ENCODE data around the gene EVX2.
A peak's percentile ranks its signal among the peaks of the same experiment; 100 is the strongest.

EVX2 gene

GRCh38 chr2:176121190-176122051 is 37.7 kb upstream of the EVX2 start:
- peaks cover 57% of the 10 kb centered on the region for H3K27me3 ChIP-seq (ENCODE audit: insufficient read depth, low read length)
- H2AFZ ChIP-seq (ENCODE audit: low read length, unreplicated experiment): peak overlapping the region; percentile 94
- no peaks in the 10 kb centered on the region for H3K4me1 ChIP-seq (ENCODE audit: control insufficient read depth, insufficient read depth, low read length, unreplicated experiment)
- no peaks in the 10 kb centered on the region for H3K79me2 ChIP-seq (ENCODE audit: control insufficient read depth, insufficient read depth, low read length, unreplicated experiment)
- H3K36me3 ChIP-seq (ENCODE audit: insufficient read depth, low read length): no peaks in the 10 kb centered on the region
- H3K27ac ChIP-seq (ENCODE audit: low read depth, low read length): no peak overlapping the region
- peak overlapping the region; percentile 92 for H3K4me3 ChIP-seq (ENCODE audit: low read depth, low read length)

- H3K27me3 ChIP-seq (ENCODE audit: insufficient read depth, low read length): peaks cover 66% of the 10 kb centered on the region
- no peak overlapping the region for H2AFZ ChIP-seq (ENCODE audit: low read length, unreplicated experiment)
- no peaks in the 10 kb centered on the region for H3K79me2 ChIP-seq (ENCODE audit: control insufficient read depth, insufficient read depth, low read length, unreplicated experiment)
- H3K27ac ChIP-seq (ENCODE audit: low read depth, low read length): no peak overlapping the region
- no peak overlapping the region for H3K4me3 ChIP-seq (ENCODE audit: low read depth, low read length)
- no peaks in the 10 kb centered on the region for H3K4me1 ChIP-seq (ENCODE audit: control insufficient read depth, insufficient read depth, low read length, unreplicated experiment)
- no peaks in the 10 kb centered on the region for H3K36me3 ChIP-seq (ENCODE audit: insufficient read depth, low read length)
These were observed 36.8 kb upstream of the EVX2 start for GRCh38 chr2:176120364-176121189.

GRCh38 chr2:176118601-176119339 is 35.0 kb upstream of the EVX2 start:
- H3K4me1 ChIP-seq (ENCODE audit: control insufficient read depth, insufficient read depth, low read length, unreplicated experiment): no peaks in the 10 kb centered on the region
- H2AFZ ChIP-seq (ENCODE audit: low read length, unreplicated experiment): no peak overlapping the region
- H3K4me3 ChIP-seq (ENCODE audit: low read depth, low read length): peak overlapping the region; percentile 52
- no peaks in the 10 kb centered on the region for H3K79me2 ChIP-seq (ENCODE audit: control insufficient read depth, insufficient read depth, low read length, unreplicated experiment)
- H3K27ac ChIP-seq (ENCODE audit: low read depth, low read length): no peak overlapping the region
- H3K27me3 ChIP-seq (ENCODE audit: insufficient read depth, low read length): peaks cover 84% of the 10 kb centered on the region
- no peaks in the 10 kb centered on the region for H3K36me3 ChIP-seq (ENCODE audit: insufficient read depth, low read length)

GRCh38 chr2:176117823-176118371 is 34.1 kb upstream of the EVX2 start:
- Histone ChIP-seq H3K36me3 (ENCODE audit: insufficient read depth, low read length) (no peaks in the 10 kb centered on the region), H3K79me2 (ENCODE audit: control insufficient read depth, insufficient read depth, low read length, unreplicated experiment) (no peaks in the 10 kb centered on the region), H3K27me3 (ENCODE audit: insufficient read depth, low read length) (peaks cover 93% of the 10 kb centered on the region), H3K4me3 (ENCODE audit: low read depth, low read length) (peak overlapping the region; percentile 6; the same call in 1 of the 2 replicates), H3K4me1 (ENCODE audit: control insufficient read depth, insufficient read depth, low read length, unreplicated experiment) (no peaks in the 10 kb centered on the region), H2AFZ (ENCODE audit: low read length, unreplicated experiment) (no peak overlapping the region), H3K27ac (ENCODE audit: low read depth, low read length) (no peak overlapping the region)

- Histone ChIP-seq H3K4me1 (ENCODE audit: control insufficient read depth, insufficient read depth, low read length, unreplicated experiment) (no peaks in the 10 kb centered on the region), H3K36me3 (ENCODE audit: insufficient read depth, low read length) (no peaks in the 10 kb centered on the region), H3K79me2 (ENCODE audit: control insufficient read depth, insufficient read depth, low read length, unreplicated experiment) (no peaks in the 10 kb centered on the region), H3K27ac (ENCODE audit: low read depth, low read length) (no peak overlapping the region), H3K4me3 (ENCODE audit: low read depth, low read length) (peak overlapping the region; percentile 6), H2AFZ (ENCODE audit: low read length, unreplicated experiment) (no peak overlapping the region), H3K27me3 (ENCODE audit: insufficient read depth, low read length) (peaks cover 99% of the 10 kb centered on the region)
These were observed 33.5 kb upstream of the EVX2 start for GRCh38 chr2:176117162-176117822.

- peaks cover 99% of the 10 kb centered on the region for H3K27me3 ChIP-seq (ENCODE audit: insufficient read depth, low read length)
- no peaks in the 10 kb centered on the region for H3K79me2 ChIP-seq (ENCODE audit: control insufficient read depth, insufficient read depth, low read length, unreplicated experiment)
- no peaks in the 10 kb centered on the region for H3K36me3 ChIP-seq (ENCODE audit: insufficient read depth, low read length)
- no peak within 1 kb of the TSS for H3K27ac ChIP-seq (ENCODE audit: low read depth, low read length)
- no peaks in the 10 kb centered on the region for H3K4me1 ChIP-seq (ENCODE audit: control insufficient read depth, insufficient read depth, low read length, unreplicated experiment)
- peak within 1 kb of the TSS; percentile 51 for H3K4me3 ChIP-seq (ENCODE audit: low read depth, low read length)
- peak within 1 kb of the TSS; percentile 23 for H2AFZ ChIP-seq (ENCODE audit: low read length, unreplicated experiment)
These were observed 32.4 kb upstream of the EVX2 start, which contains the start of gene HOXD10 for GRCh38 chr2:176115883-176116813. HOXD10 (plus strand) TSS chr2:176116778; CDS start chr2:176116834, 56 bp downstream.

GRCh38 chr2:176114930-176115625 is 31.3 kb upstream of the EVX2 start:
- Histone ChIP-seq H3K27me3 (ENCODE audit: insufficient read depth, low read length) (peaks cover 99% of the 10 kb centered on the region), H2AFZ (ENCODE audit: low read length, unreplicated experiment) (no peak overlapping the region), H3K79me2 (ENCODE audit: control insufficient read depth, insufficient read depth, low read length, unreplicated experiment) (no peaks in the 10 kb centered on the region), H3K4me3 (ENCODE audit: low read depth, low read length) (no peak overlapping the region), H3K4me1 (ENCODE audit: control insufficient read depth, insufficient read depth, low read length, unreplicated experiment) (no peaks in the 10 kb centered on the region), H3K36me3 (ENCODE audit: insufficient read depth, low read length) (no peaks in the 10 kb centered on the region), H3K27ac (ENCODE audit: low read depth, low read length) (no peak overlapping the region)

GRCh38 chr2:176114120-176114929 is 30.6 kb upstream of the EVX2 start:
- Histone ChIP-seq H3K4me3 (ENCODE audit: low read depth, low read length) (no peak overlapping the region), H3K4me1 (ENCODE audit: control insufficient read depth, insufficient read depth, low read length, unreplicated experiment) (no peaks in the 10 kb centered on the region), H3K36me3 (ENCODE audit: insufficient read depth, low read length) (no peaks in the 10 kb centered on the region), H3K79me2 (ENCODE audit: control insufficient read depth, insufficient read depth, low read length, unreplicated experiment) (no peaks in the 10 kb centered on the region), H3K27me3 (ENCODE audit: insufficient read depth, low read length) (peaks cover 99% of the 10 kb centered on the region), H3K27ac (ENCODE audit: low read depth, low read length) (no peak overlapping the region), H2AFZ (ENCODE audit: low read length, unreplicated experiment) (no peak overlapping the region)
